ENCODE results near the gene RSPO4.

Gene RSPO4

DNA sequence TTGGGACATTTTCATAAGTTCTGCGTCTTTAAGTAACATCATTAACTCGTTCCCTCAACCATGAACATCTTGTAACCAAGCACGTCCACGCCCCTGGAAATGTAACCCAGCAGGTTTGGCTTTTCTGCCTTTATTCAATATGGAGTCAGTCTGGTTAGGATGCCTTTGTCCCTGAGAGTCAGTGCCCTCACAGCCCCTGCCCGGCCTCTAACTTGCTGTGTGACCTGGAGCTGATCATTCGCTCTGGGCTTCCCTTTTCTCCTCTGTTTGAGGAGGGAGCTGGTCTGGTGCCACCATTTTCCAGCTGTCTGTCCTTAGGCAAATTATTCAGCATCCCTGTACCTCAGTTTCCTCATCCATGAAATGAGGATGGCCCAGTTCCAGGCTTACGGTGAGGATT lies 59.5 kb downstream of the RSPO4 start:
- no peak for DNase-seq (ENCODE audit: low read depth in 2 of 2)

DNA sequence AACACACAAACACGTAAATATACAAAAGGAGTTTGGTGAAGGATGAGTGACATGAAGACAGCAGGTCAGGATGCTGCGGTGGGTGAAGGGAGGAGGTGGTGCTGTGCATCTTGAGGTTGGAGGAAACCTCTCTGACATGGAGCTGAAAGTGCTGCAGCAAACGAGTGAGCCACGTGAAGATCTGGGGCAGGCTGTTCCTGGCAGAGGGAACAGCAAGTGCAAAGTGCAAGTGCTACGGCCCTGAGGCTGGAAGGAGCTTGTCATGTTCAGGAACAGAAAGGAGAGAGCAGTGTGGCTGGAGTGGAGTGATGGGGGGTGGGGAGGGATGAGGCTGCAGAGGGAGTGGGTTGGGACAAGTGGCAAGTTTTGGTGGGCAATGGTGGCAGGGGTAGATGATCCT lies 61.2 kb downstream of the RSPO4 start:
- no peak for DNase-seq (ENCODE audit: low read depth in 2 of 2)

DNA sequence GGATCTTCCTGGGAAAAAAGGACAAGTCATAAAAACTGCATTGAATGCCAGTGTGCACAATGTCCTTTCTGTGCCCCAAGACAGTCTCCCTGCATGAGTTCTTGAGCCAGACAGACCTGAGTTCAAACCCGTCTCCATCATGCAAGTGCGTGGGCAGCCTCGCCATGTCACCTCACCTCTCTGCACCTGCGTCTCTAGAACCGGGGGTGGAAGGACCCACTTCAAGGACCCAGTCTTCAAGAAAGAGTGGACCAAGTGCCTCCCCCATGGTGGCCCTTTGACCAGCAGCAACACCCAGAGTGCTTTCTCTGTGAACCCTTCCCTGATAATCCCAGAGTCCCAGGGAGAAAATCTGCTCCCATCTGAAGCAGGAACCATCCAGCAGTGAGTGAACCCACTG lies 62.5 kb downstream of the RSPO4 start:
- DNase-seq (ENCODE audit: low read depth in 2 of 2): no peak

DNA sequence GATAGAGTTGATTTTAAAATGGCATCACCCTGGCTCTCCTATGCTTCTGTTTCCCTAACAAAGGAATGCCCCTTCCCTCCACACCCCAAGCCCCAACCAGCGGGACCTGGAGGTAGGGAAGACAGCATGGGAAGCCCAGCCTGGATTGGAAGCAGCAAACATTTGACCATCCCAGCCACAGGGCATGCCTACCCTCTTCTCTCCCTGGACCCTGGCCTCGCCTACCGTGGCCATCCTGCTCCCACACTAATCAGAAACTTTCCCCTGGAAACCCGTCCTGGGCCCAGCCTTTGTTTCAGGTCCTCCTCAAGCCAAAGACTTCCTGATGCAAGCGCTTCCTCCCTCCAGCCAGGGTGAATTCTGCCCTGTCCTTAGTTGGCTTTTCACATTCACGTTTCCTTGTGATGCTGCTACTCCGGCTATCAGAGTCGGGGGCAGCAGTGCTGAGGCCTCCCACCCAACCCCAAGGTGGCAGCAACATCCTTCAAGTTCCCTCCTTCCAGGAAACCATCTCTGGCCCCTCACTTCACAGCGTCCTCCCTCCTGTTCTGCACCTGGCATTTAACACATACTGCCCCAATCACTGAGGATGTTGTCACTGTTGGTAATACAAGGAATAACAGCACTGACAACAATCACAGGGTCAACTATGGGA lies 67.8 kb downstream of the RSPO4 start:
- no peak for DNase-seq (ENCODE audit: low read depth in 2 of 2)

DNA sequence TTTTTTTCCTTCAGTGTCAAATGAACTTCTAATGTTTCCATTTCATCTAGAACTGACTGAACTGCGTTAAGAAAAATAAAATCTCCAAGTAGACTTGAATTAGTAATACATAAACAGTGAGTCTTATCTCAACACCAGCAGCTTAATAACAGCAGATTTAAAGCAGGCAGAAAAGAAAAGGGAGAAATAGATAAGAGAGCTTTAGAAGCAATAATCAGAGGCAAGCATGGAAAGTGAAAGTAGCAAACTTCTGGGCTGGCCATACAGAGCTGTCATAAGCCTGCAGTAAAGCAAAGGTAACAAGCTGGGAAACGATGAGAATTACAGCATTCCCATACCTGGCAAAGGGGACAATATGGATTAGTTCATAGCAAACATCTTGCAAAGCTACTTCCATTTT lies 69.1 kb downstream of the RSPO4 start:
- no peak for DNase-seq (ENCODE audit: low read depth in 2 of 2)

DNA sequence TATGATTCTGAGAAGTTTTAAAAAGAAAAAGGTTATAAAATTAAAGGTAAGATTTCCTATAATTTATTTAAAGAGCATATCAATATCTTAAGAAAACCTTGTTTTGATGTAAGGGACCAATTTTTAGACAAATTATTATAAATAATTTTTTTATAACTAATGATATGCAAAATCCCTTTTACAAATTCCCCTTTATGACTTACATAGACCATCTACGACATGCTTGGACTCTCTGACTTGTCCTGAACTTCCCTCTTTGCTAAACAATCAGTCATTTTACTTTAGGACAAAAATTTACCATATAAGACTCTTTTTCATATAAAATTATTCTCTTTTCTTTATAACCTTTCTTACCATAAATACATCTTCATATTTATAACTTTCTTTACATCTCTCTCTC lies 70.7 kb downstream of the RSPO4 start:
- DNase-seq (ENCODE audit: low read depth in 2 of 2): no peak

DNA sequence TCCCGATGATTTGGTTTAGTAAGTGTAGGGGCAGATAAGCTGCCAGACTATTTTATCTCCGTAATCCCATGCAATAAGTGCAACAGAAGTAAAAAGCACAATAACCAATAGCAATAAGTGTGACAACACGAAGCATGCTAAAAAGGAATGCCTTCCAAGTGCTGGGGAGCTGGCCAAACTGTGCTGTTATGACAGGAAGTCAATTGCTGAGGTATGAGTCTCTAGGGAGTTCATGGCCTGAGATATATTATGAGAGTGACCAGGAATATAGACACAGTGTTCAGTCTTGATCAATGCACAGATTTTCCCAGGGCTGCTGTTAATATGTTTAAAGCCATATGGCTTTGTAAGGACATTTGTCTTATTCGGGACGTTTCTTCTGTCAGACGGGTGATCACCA lies 75.4 kb downstream of the RSPO4 start:
- no peak for DNase-seq (ENCODE audit: low read depth in 2 of 2)

DNA sequence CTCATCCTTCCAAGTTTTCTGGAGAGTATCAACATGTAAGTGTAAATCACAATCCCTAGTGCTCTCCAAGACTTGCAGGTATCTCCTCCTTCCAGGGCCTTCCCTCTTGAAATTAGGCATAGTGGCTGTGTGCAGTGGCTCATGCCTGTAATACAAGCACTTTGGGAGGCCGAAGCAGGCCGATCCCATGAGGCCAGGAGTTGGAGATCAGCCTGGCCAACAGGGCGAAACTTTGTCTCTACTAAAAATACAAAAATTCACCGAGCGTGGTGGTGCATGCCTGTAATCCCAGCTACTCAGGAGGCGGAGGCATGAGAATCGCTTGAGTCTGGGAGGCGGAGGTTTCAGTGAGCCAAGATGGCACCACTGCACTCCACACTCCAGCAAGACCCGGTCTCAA lies 76.6 kb downstream of the RSPO4 start:
- DNase-seq (ENCODE audit: low read depth in 2 of 2): no peak

DNA sequence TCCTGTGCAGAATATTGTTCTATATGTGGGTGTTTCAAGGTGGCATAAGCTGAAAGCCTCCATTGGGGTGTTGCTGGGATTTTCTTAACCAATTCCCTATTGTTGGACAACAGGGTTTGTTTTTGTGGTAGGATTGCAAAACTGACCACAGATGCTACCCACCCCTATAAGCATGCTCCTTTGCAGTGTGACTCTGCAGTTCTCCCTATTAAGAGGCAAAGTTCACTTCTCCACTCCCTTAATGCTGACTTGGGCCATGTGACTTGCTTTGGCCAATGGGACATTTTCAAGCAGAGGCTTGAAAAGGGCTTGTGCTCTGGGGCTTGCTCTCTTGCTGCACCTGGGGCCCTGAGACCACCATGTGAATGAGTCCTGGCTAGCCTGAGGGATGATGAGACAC lies 77.5 kb downstream of the RSPO4 start:
- no peak for DNase-seq (ENCODE audit: low read depth in 2 of 2)

DNA sequence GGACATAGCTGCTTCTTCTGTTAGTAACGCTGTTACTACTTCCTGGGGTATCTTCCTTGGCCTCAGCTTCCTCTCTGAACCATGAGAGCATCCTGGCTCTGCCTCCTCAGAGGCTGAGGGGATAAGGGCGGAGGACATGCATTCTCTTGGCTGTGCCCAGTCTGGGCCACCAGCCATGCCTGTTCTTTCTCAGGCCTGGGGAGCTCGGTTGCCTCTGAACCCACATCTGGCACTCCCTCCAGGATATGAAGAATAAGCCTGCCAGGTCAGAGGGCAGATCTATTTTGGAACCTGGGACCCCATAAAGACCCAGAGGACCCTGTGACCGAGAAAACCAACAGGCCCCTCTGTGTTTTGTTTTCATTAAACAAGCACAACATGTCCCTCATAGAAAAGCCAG lies 79.3 kb downstream of the RSPO4 start:
- DNase-seq (ENCODE audit: low read depth in 2 of 2): no peak

DNA sequence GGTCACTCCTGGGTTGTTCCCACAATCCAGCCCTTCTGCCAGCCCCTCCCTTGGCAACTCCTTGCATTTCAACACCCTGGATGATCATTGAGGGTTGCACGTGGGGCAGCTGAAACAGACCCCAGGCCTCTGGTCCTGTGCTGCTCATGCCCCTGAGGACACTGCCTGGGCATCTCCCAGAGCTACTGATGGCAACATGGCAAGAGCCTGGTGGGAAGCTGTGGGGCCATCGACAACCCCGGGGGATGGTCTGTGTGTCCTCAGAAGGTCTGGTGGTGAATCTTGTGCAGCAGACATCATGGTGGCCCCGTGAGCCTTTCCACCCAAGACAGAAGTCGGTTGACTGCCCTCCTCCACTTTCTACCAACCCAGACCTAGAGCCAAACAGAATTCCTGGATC lies 81.0 kb downstream of the RSPO4 start:
- DNase-seq (ENCODE audit: low read depth in 2 of 2): no peak

DNA sequence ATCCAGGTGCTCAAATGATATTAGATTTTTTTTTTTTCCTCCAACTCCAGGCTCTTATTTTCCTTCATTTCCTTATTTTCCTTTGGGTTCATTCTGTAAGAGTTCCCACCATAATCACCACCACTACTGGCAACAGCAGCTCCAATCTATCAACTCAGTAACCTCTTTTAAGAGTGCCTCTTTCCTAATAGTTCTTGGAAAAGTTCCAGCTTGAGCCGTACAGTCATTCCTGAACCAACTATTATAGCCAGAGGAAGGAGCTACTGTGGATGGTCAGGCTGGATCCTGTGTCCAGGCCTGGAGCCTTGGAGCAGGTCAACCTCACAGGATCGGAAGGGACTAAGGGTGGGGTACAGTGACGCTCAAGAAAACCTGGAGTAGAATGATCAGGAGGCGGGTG lies 81.8 kb downstream of the RSPO4 start:
- no peak for DNase-seq (ENCODE audit: low read depth in 2 of 2)

DNA sequence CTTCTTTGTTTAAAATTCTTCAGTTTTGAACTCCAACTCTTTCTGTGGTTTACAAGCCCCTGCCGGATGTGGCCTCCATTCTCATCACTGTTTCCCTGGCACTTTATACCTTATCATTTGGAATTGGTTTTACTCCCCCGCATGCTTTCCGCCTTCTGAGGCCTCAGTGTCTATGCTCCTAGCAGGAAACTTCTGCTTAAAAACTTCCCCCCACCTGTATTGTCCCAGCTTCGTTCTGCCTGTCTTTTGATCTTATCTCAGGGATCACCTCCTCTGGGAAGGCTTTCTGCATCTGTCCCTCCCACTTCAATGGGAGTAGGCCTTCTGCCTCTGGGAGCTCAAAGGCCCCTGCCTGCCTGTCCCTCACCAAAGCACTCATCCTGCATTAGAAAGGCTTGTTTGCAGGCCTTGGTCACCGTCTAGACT lies 82.6 kb downstream of the RSPO4 start:
- DNase-seq (ENCODE audit: low read depth in 2 of 2): no peak

DNA sequence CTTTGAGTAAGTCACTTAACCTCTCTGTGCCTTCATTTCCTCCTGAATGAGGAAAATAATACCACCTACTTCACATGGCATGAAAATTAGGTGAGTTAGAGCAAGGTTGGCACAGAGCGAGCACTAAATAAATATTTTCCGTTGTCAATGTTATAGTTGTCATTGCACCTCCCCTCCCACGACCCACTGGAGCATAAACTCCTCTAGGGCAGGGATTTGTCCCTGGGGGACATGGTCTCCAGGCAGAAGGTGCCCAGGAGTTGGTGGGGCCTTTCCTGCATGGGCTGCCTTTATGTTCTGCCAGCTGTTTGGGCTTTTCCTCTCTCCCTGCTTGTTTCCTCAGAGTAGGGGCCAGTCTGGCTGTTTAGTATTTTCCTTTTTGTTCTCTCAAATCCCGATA lies 84.7 kb downstream of the RSPO4 start:
- no peak for DNase-seq (ENCODE audit: low read depth in 2 of 2)

DNA sequence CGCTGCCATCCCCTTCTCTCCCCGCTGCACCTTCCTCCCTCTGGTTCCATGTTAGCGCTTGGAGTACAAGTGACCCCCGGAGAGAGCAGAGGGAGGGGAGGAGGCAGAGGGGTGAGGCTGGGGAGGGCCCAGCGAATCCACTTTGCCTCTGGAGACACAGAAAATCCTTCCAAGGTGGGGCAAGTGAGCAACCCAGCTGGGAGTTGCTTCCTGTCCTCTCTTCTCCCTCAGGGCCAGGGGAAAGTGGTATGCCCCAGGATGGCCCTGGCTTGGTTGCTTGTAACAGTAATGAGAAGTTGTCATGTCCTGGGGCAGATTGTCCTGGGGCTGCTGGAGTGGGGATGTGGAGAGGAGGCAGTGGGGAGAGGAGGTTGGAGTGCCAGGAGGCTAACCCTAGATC lies 85.3 kb downstream of the RSPO4 start:
- DNase-seq (ENCODE audit: low read depth in 2 of 2): no peak

DNA sequence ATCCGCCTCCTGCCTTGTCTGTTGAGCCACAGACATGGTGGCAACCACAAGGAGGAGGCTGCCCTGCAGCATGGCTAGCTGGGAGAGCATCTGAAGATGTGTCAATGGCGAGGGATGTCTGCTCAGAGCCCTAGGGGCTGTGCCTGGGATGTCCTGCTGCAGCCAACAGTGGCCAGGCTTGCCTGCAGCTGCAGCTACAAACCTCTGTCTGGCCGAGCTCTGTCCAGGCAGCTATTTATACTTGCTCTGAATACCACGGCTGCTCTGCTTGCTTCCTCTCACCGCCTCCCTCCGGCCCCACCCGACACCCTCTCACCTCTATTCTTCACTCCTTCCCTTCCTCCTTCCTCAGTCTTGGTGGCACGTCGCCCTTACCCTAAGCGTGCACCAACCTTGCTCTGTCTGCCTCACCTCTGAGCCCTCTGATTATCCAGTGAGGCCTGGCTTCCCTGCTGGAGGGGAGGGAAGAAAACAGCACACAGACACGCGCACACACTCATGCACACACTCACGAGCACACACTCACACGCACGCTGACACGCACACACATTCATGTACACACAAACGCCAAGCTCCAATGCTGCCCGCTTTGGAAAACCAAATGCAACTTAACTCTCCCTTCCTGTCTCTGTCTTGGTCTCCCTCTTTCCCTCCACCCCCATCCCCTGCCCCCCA lies 85.8 kb downstream of the RSPO4 start, which contains the start of gene ANGPT4:
TSS of gene ANGPT4 (minus strand) at position 210 of the 675 bp plus-strand sequence. CDS start at position 90, 120 bp downstream.
- no peak for DNase-seq (ENCODE audit: low read depth in 2 of 2)

DNA sequence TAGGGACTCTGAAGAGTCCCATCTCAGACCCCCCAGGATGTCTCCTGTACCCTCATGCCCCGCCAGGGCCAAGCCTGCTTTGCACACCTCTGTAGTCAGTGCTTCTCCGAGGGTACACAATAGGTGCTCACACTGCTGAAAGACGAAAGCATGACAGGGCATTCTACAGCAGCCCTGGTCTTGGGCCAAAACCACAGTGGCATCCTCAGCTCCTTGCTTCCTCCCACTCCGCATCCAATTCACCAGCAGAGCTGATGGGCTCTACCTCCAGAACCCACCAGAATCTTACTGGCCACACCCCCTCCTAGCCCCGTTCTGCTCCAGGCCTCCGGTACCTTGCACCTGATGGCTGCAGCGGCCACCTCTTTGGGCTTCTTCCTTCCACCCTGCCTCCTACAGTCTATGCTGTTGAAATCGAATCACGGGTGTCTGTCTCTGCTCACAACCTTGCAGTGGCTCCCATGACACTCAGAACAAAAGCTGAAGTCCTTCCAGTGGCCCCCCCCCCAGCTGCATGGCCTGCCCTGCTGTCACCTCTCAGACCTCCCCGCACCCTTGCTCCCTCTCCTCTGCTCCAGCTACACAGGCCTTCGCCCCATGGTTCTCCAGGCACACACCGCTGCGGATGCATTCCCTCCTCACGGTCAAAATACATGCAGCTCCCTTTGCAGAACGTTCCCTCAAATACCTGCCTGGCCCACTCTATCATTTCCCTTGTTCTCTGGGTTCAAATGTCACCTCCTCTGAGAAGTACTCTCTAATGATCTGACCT lies 87.2 kb downstream of the RSPO4 start:
- no peak for DNase-seq (ENCODE audit: low read depth in 2 of 2)

DNA sequence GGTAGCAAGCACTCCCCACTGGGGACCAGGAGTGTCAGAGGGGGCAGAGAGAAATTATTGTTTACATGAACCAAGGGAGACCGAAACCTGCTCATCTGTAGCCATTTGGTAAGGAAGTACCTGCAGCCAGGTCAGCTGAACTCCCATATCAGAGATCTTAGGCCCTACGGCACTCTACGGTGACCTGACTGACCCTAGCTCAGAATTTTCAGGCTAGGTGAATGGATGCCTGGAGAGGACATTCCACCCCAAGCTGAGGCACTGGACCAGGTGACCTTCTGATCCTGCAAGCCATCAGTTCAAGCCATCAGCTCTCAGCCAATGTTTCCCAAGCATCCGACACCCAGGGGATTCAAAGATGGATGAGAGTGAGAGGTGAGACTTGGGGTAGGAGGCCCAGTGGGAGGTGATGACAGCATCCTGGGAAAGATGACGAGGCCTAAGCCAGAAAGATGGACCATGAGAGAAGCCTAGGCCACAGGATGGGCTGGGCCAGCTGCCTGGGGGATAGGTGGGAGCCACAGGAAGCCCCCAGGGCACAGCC lies 88.7 kb downstream of the RSPO4 start:
- DNase-seq (ENCODE audit: low read depth in 2 of 2): no peak

DNA sequence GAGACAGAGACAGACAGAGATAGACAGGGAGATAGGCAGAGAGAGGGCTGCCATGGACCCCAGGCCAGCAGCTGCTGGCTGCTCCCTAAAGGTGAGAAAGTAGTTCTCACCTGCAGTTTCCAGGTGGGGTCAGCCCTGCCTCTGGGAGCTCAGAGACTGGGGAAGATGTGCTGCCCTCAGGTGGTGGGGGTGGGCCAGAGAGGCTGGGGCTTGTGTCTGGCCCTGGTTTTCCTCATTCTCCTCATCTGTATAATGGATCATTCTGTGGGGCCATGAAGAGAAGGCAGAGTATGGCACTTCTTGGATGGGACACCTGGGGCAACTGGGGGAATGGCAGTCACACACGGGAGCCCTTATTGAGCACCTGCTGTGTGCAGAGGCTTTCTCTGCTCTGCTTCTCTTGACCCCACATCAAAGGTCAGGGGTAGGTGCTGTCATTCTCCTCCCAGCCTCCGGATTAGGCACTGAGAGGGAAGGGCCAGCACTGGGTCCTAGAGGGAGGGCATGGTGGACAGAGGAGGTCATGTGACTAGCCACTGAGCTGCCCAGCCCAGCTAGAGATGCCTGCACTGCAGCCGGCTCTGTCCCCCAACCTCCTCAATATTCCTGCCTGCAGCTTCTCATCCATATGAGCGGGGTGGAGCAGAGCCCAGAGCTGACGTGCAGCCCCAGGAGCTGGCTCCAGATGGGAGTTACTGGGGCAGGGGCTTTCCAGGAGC lies 90.1 kb downstream of the RSPO4 start:
- no peak for DNase-seq (ENCODE audit: low read depth in 2 of 2)

DNA sequence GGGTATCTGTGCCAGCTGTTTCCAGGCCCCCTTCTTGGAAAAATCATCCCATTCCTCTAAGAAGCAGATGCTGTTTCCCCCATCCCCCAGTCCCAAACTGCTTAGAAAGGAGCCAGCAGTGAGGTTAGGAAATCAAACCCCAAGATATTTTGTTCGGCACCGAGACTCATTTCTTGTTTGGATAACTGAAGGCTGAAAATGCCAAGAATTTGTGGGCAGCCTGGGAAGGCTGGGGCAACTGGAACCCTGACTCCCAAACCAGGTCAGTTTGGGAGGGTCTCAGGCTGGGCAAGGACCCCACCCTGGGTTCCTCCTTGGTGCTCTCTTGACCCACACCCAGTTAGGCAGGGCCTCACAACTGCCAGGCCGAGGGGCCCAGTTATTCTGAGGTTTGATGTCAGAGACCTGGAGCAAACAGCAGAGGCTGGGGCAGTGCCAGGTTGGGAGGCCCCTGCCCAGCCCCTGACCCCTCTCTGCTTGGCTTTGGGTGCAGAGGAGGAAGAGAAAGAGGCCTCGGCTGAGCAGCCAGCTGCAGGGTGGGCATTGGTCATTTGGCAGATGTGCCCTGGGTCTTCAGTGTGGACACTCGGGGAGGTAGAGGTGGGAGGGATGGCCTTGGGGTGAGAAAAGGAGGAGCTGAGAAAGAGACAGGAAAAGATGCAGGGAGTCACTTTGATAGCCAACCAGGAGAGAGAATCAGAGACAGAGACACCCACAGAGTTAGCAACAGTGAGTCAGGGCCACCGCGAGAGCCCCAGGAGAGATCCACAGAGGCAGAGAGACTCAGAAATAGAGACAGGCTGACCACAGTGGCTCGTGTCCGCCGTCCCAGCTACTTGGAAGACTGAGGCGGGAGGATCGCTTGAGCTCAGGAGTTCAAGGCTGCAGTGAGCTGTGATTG lies 91.0 kb downstream of the RSPO4 start:
- DNase-seq (ENCODE audit: low read depth in 2 of 2): no peak
